LoVo (cell line): ENCODE data around the gene HOXA10.
A peak's percentile ranks its signal among the peaks of the same experiment; 100 is the strongest.

Experiments used
- DNase-seq: peaks from one replicate; pipeline ENCODE4 v3.0.0-alpha.2; 2016; ENCODE audit warnings: low spot score

Gene HOXA10

GRCh38 chr7:27144781-27145164, 29.3 kb downstream of the HOXA10 start:
- DNase-seq: no peak

- no peak for DNase-seq
Observed at GRCh38 chr7:27143950-27144780, 30.0 kb downstream of the HOXA10 start.

GRCh38 chr7:27143023-27143949, 30.8 kb downstream of the HOXA10 start, which contains the start of gene HOXA5:
Gene HOXA5 (minus strand): TSS chr7:27143681. CDS start chr7:27143607, 74 bp downstream.
- no peak for DNase-seq

GRCh38 chr7:27142580-27143022, 31.5 kb downstream of the HOXA10 start:
- DNase-seq: no peak

- DNase-seq: no peak
Observed at GRCh38 chr7:27141923-27142579, 32.1 kb downstream of the HOXA10 start.

GRCh38 chr7:27141137-27141922, 32.8 kb downstream of the HOXA10 start:
- DNase-seq: no peak

GRCh38 chr7:27140126-27140857, 33.8 kb downstream of the HOXA10 start:
- peak; percentile 56 for DNase-seq

- DNase-seq: no peak
Observed at GRCh38 chr7:27139334-27140125, 34.6 kb downstream of the HOXA10 start.

- DNase-seq: no peak
Observed at GRCh38 chr7:27138985-27139333, 35.2 kb downstream of the HOXA10 start.

- DNase-seq: no peak
Observed at GRCh38 chr7:27138472-27138871, 35.6 kb downstream of the HOXA10 start.

GRCh38 chr7:27137640-27138315, 36.3 kb downstream of the HOXA10 start:
- DNase-seq: no peak

- peak; percentile 64 for DNase-seq
Observed at GRCh38 chr7:27134392-27134791, 39.7 kb downstream of the HOXA10 start.

GRCh38 chr7:27133409-27134231, 40.5 kb downstream of the HOXA10 start:
- no peak for DNase-seq

- DNase-seq: no peak
Observed at GRCh38 chr7:27132978-27133377, 41.1 kb downstream of the HOXA10 start.

GRCh38 chr7:27132214-27132613, 41.9 kb downstream of the HOXA10 start:
- DNase-seq: no peak

- no peak for DNase-seq
Observed at GRCh38 chr7:27131390-27131819, 42.7 kb downstream of the HOXA10 start.

GRCh38 chr7:27130540-27131389, 43.4 kb downstream of the HOXA10 start, which contains the start of gene HOXA4:
Gene HOXA4 (minus strand): TSS chr7:27130757. CDS start chr7:27130733, 24 bp downstream.
- peak; percentile 93 for DNase-seq
